HG03469 (cell line): ENCODE measurements around the gene GRAMD1B.
A peak's percentile ranks its signal among the peaks of the same experiment; 100 is the strongest.
"Not testable (repeated sequence)": the region's sequence is repeated elsewhere in the genome, so short reads cannot be mapped to it uniquely, and the experiment has no call there.

Experiments used
- ATAC-seq: cut with Tn5 transposase; IDR thresholded peaks from one replicate; pipeline ENCODE4 v1.9.1; 2021; ENCODE audit warnings: mild to moderate bottlenecking, moderate library complexity, moderate number of reproducible peaks; ENCODE audit not compliant: unreplicated experiment

GRAMD1B gene

DNA sequence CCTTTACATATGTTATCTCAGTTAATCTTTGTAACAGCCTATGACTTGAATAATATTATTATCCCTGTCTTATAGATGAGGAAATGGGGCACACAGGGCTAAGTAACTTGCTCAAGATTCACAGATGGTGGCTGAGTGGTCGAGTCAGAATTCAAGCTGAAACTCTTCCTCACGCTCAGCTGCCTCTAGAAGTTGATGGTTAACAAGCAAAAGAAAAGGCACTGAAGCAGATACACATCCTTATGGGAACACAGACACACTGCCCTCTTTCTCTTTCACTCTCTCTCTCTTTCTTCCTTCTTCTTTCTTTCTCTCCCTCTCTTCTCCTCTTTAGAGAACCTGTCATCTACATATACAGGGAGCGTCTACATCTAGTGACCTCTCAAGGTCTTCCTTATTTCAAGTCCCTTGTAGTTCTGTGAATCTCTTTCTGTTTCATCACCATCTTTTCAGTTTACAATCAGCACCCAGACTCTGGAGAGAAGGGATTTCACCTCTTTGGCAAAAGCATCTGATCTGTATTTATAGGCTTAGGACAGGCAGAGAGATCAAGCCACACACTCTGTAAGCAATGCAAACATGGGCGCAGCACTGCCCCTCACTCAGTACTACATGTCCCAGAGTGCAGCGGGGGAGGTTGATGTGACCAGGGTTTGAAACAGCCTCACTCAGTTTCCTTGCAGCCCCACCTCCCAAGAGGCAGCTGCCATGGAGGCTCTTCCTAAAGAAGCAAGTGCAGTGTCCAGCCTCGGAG, 75.7 kb downstream of the GRAMD1B start:
- ATAC-seq, result no peak

DNA sequence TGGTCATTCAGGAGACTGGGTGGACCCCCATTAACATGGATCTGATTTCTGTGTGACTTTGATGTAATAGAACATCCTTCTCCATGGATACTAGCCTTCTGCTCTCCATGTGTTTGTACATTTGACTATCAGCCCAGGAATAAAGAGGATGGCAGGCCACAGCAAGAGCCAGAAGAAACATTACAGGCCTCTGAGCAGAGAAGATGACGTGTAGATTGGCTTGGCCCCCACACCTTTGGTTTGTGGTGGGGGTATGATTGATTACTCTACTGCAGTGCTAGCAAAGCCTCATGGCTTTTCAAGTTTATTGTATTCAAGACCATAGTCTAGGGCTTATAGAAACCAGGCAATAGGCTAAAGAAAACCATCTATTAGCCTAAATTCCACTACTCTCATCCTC, 77.0 kb downstream of the GRAMD1B start:
- no peak for ATAC-seq

DNA sequence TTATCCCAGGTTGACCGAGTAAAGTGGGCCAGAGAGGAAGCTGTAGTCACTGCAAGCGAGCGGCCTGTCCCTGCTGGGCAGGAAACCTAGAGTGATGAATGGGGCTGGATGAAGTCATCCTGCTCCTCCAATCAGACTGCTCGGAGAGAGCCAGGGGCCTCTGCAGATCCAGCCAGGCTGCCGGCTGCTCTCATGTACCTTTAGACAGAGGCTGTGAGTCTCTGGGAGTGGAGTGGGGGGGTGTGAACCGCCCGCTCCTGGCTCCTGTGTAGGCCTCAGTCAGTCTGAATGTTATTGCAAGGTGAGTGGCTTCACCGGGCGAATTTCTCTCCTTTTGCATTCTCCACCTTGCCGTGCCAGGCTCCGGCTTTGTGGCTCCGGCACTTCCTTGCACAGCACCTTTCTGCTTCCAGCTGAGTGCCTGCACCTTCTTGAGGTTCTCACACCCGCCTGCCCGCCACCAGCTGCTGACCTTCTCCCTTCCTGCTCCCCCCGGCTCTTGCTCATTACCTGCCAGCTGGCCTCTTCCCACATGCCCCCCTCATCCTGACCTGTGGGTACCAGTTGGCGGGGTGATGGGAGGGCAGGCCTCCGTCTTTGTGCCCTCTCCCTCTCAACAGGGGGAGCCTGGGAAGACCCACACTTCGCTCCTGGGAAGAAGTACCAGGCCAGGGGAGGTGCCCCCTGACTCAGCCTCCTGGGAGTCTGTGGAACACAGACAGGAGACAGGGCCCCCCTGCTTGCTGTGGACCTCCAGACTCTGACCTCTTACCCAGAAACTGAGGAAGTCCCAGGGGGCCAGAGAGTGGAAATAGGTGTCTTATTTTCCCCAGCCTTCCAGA, 79.9 kb downstream of the GRAMD1B start:
- no peak for ATAC-seq

DNA sequence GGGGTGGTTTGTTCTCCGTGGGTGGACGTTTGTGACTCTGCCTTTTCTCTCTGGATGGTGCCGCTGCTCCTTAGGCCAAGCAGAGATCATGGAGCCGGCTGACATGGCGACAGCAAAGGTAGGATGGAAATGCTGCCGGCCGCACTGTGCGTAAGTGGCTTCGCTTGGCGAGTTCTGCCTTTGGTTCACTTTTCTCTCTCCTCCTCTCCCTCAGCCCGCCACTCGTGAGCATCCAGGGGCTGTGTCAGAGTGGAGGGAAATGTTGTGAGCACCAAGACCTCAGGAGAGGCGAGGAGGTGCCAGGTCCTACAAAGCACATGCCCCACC, 80.5 kb downstream of the GRAMD1B start:
- ATAC-seq, result no peak

DNA sequence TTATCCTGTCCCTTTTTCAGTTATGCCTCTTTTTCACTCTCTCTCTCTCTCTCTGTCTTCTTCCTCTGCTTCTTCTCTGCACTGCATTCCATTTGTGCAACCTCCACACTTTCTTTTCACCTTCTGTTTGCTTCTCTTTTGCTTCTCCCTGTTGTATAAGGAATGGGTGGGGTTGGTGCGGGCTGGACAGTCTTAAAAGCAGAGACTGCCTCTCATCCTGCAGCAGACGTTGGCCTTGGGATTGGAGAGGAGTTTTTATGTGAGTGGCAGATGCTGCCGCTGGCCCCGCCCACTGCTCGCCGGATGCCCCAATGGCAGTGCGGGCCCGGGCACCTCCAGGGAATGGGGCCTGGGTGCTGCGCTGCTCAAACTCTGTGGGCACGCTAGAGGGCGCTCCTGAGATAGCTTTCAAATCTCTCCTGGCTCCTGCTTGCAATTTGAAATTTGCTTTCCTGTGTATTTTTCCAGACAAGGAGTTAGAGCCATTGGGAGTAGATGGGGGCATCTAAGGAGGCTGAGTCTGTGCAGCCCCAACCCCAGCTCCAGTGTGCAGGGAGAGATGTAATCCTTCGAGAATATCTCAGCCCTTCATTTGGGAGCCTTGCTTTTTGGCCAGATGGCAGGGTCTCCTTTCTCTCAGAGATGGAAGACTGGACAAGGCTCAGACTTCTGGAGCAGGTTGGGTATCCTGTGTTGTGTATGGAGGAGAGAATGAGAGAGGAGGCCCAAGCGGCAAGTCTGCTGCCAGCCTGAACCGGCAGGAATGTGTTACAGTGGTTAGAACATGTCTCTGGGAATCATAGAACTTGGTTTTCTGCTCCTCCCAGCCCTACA, 81.2 kb downstream of the GRAMD1B start:
- peak; percentile 65 for ATAC-seq

DNA sequence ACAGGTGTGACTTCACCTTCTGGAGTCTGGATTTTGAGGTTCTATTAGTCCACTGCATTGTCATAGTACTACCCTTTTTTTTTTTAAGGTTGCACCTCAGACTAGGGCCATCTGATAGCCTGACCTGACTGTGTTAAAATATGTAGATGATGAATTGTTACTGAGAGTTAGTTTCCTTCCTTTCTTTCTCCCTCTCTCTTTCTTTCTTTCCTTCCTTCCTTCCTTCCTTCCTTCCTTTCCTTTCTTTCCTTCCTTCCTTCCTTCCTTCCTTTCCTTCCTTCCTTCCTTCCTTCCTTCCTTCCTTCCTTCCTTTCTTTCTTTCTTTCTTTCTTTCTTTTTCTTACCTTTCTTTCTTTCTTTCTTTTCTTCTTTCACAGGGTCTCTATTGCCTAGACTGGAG, 83.2 kb downstream of the GRAMD1B start:
- not testable (repeated sequence) for ATAC-seq

DNA sequence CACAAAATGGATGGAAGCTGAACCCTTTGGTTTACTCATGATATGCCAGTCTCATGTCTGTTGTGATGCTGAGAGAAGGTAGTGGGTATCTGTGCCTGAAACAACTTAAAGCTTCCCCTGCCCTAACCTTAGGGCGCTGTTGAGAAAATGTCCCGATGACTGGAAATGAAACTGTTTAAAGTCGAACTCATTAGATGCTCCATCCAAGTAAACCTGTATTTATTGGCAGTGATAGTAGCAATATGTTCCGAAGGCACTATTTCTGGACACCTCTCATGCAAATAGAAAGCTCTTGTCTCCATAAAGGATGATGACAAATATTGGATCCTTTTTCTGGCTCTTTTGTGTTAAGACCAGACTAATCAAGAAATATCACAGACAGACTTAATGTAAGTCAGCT, 86.2 kb downstream of the GRAMD1B start:
- no peak for ATAC-seq

DNA sequence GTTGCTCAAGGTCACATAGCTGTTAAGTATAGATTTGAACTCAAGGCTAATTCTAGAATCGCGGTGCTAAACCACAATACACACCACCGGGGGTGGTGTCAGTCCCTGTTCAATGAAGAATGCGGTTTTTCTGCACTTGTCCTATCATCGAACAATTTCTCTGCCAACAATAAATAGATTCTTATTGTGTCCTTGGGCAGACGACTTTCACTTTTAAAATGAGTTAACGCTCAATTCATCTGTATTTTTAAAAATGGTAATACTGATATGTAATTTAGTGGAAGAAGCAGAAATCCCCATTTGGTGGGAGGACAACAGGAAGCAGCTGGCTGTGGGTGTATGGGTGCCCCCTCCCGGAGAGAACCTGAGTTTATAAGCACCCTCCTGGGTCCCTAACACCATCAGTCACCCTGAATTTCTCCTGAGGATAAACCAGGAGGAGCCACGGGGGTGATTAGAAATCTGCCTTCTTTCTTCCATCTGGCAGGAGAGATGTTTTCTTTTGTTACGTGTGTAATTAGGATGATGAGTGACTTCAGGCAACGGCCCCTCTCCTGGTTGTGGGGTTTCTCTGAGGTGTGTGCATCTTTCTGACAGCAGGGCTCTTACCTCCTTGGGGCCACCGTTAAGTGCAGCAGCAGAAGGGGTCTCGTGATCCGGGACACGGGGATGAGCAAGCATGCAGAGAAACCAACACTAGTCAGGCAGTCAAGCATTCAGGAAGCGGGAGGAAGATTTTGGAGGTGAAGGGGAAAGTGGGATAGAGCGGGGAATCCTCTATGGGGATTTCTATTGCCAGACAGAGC, 87.7 kb downstream of the GRAMD1B start:
- ATAC-seq, result no peak

DNA sequence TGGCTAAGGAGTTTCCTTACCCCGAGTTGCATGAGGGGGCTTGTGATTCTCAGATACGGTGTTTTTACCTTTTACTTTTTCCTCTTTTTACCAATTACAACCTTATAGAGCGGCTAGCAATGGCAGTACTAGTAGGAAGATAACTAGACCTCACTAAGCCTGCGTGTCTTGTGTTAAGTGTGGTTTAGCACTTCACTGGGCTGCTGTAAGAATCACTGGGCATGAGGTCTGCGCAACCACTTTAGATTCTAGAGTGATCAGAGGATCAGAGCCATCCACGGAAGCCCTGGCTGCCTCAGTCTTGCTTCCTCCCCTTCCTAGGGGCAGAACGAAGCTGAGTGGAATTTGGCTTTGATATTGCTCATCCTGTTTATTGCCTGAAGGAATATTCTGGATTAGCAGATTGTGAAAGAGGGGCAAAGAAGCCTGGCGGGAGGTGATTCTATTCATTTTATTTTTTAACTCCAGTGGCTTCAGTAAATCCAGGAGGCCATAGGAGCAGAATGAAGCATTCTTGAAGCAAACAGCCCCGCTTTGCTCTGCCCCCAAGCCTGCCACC, 88.5 kb downstream of the GRAMD1B start:
- no peak for ATAC-seq

DNA sequence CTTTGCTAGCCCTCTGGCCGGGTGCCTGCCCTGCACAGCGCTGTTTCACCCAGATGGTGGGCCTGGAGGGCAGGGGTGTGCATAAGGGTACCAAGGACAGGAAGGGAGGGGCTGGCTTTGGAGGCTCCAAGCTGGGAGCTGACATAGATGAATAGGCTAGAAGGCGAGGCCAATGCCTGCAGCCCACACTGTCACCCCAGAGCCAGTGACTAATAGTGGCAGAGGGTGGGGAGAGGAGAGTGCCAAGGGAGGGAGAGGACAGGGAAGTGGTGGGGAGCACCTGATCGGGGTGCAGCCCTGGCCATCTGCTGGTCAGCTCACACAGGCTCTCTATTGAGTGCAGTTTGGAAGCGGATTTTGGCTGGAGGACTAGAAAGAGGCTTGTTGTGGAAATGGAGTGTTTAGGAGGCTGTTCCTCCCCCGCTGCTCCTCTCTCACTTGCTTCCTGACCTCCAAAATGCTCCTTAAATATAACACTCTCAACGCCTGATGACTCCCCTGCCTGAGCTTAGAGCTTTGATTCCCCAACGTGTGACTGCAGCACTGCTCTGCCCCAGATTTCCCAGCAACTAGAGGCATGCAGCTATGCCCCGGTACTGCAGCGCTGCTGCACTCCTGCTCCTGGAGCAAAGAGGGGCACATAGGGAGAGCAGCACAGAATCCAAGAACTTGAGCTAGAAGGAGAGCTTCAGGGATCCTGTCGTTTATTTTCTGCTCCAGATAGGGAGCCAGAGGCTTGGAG, 89.2 kb downstream of the GRAMD1B start:
- no peak for ATAC-seq

DNA sequence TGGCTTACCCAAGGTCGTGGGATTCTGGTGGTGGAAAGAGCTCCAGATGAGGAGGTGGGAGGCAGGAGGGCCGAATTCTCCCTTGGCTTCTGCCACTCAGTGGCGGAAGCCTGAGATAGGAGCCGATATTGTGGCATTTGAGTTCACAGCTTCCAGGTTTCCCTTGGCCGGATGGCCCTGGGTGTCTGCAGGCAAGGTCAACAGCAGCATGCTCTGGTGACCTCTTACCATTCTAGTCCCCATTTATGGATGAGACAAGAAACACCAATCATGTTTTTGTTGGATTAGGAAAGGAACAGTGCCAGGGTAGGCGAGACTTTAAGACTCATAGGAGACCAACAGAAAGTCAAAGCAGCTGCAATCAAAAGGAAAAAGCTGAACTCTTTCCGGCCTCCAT, 89.7 kb downstream of the GRAMD1B start:
- no peak for ATAC-seq

DNA sequence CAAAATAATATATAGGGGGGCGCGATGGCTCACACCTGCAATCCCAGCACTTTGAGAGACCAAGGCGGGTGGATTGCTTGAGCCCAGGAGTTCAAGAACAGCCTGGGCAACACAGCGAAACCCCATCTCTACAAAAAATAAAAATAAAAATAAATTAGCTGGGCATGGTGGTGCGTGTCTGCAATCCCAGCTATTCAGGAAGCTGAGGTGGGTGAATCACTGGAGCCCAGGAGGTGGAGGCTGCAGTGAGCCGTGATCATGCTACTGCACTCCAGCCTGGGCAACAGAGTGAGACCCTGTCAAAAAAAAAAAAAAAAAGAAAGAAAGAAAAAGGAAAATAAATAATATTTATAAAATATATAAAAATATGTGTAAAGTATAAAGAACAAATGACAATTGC, 90.4 kb downstream of the GRAMD1B start:
- not testable (repeated sequence) for ATAC-seq

DNA sequence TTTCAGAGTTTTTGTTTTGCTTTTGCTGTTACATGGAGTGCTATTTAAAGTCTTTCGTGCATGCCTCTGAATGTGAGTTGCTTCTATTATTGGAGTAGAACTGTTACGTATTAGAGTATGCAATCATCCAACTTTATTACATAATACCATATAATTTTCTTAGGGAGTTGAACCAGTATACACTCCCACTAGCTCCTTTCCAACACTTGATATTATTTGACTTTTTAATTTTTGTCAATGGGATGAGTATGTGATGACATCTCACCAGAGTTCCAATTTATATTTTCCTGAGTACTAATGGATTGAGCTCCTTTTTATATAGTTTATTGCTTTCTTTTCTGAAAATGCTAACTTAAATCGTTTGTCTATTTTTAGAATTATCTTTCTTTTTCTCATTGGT, 90.9 kb downstream of the GRAMD1B start:
- no peak for ATAC-seq

DNA sequence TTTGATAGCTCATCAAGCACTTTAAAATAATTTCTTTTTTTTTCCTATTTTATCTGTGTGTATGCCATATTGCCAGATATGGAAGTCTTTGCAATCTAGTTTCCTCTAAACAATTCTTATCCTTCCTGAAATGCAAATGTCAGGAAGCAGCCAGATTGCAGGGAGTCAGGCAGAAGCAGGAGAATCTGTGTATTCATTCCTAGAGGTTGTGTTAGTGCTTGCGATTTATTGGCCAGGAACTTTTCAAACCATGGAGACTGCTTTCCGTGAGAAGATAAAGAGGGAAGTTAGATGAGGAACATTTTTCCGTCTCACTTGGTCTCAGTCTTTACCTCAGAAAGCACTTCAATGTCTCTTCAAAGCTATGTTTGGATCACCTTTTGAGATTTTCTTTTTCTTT, 91.9 kb downstream of the GRAMD1B start:
- ATAC-seq, result no peak

DNA sequence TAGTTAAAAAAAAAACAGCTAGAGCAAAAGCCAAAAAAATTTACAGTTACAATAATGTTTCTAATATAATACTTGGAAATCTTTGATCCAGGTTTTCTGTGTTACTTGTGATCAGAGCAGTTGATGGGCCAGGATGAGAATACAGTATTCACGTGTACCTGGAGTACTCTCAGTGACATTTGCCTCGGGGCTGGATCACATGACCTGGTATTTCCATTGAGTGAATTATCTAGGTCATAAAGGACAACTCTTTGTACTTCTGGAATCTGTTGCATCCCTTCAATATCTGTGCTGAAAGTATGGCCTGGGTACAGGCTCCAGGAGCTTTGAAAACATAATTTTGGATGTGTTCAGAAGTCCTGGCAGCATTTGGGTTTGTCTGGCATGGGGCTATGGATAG, 93.5 kb downstream of the GRAMD1B start:
- no peak for ATAC-seq

DNA sequence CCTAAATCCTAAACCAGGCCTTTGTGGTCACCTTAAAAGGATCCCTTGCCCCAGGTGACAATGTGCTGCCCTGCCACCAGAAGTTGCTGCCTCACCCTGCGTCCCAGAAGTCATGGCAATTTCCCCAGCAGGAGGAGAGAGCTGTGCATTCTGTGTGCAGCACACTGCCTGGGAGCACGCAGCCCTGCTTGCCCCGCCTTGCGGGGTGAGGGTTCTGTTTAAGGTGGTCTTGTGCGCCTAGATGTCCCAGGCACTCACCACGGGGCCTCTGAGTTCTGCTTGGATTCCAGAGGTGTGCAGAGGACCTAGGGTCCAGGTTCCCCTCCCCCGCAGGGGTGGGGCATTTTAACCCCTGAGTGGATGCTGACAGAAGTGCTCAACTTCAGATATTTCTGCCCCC, 95.0 kb downstream of the GRAMD1B start:
- no peak for ATAC-seq

DNA sequence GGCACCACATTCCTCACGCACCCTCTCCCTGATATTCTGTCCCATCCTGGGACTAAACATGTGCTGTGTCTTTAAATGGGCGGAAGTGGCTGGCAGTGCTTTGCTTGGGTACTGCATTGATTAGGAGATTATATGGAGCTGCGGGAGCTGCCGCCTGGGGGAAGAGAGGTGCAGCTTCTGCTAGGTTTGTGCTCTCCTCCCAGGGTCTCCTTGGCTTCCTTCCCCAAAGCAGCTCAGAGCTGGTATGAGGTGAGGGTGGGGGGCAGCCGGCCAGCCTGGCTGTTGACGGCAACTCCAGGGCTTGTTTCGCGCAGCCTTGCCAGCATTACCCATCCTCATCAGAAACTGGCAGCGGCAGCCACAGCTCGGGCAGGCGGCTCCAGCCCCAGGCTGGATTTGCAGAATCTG, 95.4 kb downstream of the GRAMD1B start:
- no peak for ATAC-seq

DNA sequence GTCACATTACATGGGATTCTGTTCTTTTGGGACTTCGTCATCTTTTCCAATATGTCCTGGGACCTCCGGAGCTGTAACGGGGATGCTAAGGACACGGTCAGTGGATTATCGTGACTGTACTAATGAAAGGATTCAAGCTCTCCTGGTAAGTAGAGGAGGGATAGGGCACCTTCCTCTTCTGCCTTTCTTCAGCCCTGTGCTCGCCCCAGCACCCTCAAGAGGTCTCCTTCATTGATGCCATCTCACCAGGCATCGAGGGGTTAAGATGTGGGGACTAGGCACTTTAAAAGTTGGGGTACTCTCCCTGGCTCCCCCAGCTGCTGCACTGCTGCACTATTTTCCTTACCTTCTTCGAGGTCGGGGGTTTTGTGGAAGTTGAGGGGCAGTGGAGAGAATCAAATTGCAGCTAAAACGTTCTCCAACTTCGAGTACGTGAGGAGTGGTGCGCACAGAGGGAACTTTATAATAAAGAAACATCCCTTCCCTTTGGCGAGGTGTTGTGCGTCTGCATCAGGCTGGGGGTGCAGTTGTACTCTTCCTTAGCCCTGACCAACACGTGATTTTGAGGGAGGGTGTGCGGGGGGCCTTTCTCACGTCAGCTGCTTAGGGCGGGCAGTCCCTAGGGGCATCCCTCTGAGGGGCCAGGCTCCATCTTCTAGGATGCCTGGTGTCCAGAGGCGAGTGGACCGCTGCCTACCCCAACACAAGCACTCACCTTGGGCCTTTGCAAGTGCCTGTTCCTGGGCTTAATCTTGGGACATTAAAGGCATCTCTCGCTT, 96.1 kb downstream of the GRAMD1B start:
- no peak for ATAC-seq

DNA sequence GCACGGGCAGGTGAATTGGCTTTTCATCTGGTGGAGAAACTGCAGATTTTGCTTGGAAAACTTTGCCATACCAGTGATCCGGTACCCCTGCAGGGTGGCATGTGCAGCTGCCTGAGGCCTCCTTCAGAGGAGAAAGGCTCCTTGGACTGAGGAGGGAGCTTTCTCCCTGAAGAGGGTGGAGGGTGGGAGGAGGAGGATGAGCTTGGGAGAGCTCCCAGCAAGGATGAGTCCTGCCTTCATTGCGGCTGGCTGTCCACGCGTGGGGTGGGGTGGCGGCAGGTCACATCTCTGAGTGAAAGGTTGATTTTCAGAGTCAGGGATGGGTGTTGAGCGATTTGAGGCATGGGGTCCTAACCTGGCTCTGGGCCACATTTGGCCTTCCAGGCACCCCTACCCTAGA, 96.8 kb downstream of the GRAMD1B start:
- ATAC-seq, result no peak
